ENCODE data around the gene SREBF2. TPM values are rescaled to one million over a fixed set of nuclear protein-coding genes. Genes with fewer than 3 reads are reported as not detected.

The SREBF2 gene
- total and polyA plus RNA-seq, 9 of the 15 experiments (the other 6 are each of a cell fraction or from before 2014, with no cell fraction given) = 1.1 to 84.2 (median 26.9) TPM

DNA sequence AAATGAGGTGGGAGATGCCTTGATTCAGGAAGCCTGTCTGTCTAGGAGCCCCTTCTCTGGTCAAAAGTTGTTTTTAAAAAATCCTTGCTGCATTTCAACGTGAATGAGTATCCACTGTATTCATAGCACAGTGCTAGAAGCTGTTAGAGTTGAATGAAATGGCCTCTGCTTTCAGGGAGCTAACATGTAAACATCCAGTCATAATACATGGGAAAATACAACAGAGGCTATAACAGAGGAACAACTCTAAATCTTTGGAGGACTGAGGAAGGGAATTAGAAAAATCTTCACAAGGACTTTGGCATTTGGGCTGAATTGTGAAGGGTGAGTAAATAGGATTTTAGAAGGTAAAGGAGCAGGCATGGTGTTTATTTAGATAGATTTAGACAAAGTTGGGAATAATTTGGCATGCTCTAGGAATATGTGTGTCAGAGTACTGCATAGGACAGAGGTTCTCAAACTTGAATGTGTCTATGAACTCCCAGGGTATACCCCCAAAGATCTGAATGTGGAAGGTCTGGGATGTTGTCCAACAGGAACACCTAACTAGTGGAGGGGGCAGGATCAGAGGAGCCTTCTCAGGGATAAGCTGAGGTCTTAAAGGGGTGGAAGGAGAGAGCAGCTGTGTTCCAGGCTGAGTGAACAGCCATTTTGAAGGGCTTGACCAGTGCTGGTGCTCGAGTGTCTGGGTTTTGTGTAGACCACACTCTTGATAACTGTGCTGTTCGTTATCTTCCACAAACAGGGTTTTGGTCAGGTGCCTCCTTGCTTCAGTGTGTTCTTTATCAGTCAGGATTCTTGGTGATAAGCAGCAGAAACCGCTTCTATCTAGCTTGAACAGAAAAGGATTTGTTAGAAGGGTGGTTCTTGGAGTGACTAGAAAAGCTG, 12.7 kb downstream of the SREBF2 start (continued):
- TF ChIP-seq ZNF77 (CRISPR knock-in tag; IDR thresholded peaks at IDR 0.05) (no peak), PCBP2 (IDR thresholded peaks at IDR 0.05; ENCODE audit: low read depth, low read length, poor library complexity, severe bottlenecking) (no peak), SOX6 (IDR thresholded peaks at IDR 0.05) (peak; percentile 98), NFXL1 (CRISPR knock-in tag; IDR thresholded peaks at IDR 0.05) (no peak), FOSL1 (tag; conservative IDR thresholded peaks at IDR 0.05) (peak; percentile 64; the same call in 1 of the 2 replicates), CBFA2T3 (IDR thresholded peaks at IDR 0.05) (peak; percentile 99), JUNB (CRISPR knock-in tag; conservative IDR thresholded peaks at IDR 0.05) (no peak), MTA2 (IDR thresholded peaks at IDR 0.05; ENCODE audit: low read depth) (peak; percentile 95), CSDE1 (IDR thresholded peaks at IDR 0.05) (no peak), ZNF197 (CRISPR knock-in tag; IDR thresholded peaks at IDR 0.05; ENCODE audit: low read depth) (peak; percentile 77; the same call in 1 of the 2 replicates), RCOR1 (IDR thresholded peaks at IDR 0.05; ENCODE audit: borderline replicate concordance in 1 of 2, low read depth in 2 of 2, low read length in 2 of 2) (peak; percentile 80 to 100; a peak in 3 of 4 replicates), NFATC3 (IDR thresholded peaks at IDR 0.05) (no peak), ZNF644 (tag; IDR thresholded peaks at IDR 0.05; ENCODE audit: low read depth) (peak; percentile 93)
- TF ChIP-seq, protein P1, sequence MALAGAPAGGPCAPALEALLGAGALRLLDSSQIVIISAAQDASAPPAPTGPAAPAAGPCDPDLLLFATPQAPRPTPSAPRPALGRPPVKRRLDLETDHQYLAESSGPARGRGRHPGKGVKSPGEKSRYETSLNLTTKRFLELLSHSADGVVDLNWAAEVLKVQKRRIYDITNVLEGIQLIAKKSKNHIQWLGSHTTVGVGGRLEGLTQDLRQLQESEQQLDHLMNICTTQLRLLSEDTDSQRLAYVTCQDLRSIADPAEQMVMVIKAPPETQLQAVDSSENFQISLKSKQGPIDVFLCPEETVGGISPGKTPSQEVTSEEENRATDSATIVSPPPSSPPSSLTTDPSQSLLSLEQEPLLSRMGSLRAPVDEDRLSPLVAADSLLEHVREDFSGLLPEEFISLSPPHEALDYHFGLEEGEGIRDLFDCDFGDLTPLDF (CRISPR knock-in tag; IDR thresholded peaks at IDR 0.05) = no peak
- TF ChIP-seq, protein P2, sequence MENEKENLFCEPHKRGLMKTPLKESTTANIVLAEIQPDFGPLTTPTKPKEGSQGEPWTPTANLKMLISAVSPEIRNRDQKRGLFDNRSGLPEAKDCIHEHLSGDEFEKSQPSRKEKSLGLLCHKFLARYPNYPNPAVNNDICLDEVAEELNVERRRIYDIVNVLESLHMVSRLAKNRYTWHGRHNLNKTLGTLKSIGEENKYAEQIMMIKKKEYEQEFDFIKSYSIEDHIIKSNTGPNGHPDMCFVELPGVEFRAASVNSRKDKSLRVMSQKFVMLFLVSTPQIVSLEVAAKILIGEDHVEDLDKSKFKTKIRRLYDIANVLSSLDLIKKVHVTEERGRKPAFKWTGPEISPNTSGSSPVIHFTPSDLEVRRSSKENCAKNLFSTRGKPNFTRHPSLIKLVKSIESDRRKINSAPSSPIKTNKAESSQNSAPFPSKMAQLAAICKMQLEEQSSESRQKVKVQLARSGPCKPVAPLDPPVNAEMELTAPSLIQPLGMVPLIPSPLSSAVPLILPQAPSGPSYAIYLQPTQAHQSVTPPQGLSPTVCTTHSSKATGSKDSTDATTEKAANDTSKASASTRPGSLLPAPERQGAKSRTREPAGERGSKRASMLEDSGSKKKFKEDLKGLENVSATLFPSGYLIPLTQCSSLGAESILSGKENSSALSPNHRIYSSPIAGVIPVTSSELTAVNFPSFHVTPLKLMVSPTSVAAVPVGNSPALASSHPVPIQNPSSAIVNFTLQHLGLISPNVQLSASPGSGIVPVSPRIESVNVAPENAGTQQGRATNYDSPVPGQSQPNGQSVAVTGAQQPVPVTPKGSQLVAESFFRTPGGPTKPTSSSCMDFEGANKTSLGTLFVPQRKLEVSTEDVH (IDR thresholded peaks at IDR 0.05; ENCODE audit: low read depth, partially characterized antibody) = no peak
- TF ChIP-seq, protein P3, sequence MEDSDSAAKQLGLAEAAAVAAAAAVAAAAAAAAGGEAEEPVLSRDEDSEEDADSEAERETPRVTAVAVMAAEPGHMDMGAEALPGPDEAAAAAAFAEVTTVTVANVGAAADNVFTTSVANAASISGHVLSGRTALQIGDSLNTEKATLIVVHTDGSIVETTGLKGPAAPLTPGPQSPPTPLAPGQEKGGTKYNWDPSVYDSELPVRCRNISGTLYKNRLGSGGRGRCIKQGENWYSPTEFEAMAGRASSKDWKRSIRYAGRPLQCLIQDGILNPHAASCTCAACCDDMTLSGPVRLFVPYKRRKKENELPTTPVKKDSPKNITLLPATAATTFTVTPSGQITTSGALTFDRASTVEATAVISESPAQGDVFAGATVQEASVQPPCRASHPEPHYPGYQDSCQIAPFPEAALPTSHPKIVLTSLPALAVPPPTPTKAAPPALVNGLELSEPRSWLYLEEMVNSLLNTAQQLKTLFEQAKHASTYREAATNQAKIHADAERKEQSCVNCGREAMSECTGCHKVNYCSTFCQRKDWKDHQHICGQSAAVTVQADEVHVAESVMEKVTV (CRISPR knock-in tag; IDR thresholded peaks at IDR 0.05) = no peak
- TF ChIP-seq, protein P4, sequence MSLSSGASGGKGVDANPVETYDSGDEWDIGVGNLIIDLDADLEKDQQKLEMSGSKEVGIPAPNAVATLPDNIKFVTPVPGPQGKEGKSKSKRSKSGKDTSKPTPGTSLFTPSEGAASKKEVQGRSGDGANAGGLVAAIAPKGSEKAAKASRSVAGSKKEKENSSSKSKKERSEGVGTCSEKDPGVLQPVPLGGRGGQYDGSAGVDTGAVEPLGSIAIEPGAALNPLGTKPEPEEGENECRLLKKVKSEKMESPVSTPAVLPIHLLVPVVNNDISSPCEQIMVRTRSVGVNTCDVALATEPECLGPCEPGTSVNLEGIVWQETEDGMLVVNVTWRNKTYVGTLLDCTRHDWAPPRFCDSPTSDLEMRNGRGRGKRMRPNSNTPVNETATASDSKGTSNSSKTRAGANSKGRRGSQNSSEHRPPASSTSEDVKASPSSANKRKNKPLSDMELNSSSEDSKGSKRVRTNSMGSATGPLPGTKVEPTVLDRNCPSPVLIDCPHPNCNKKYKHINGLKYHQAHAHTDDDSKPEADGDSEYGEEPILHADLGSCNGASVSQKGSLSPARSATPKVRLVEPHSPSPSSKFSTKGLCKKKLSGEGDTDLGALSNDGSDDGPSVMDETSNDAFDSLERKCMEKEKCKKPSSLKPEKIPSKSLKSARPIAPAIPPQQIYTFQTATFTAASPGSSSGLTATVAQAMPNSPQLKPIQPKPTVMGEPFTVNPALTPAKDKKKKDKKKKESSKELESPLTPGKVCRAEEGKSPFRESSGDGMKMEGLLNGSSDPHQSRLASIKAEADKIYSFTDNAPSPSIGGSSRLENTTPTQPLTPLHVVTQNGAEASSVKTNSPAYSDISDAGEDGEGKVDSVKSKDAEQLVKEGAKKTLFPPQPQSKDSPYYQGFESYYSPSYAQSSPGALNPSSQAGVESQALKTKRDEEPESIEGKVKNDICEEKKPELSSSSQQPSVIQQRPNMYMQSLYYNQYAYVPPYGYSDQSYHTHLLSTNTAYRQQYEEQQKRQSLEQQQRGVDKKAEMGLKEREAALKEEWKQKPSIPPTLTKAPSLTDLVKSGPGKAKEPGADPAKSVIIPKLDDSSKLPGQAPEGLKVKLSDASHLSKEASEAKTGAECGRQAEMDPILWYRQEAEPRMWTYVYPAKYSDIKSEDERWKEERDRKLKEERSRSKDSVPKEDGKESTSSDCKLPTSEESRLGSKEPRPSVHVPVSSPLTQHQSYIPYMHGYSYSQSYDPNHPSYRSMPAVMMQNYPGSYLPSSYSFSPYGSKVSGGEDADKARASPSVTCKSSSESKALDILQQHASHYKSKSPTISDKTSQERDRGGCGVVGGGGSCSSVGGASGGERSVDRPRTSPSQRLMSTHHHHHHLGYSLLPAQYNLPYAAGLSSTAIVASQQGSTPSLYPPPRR (CRISPR knock-in tag; IDR thresholded peaks at IDR 0.05; ENCODE audit: borderline replicate concordance) = no peak
